Liver (tissue), 3 donors: Measurements from ENCODE around the gene ZNF778.

Experiments
- ATF3 ChIP-seq: IDR thresholded peaks from 2 replicates; pipeline ENCODE4 v1.6.1; 2016; ENCODE audit warnings: antibody characterized with exemption
- CTCF ChIP-seq: fragments of 150-350 bp; IDR thresholded peaks from 2 replicates; pipeline ENCODE4 v1.5.1; 2017; ENCODE audit warnings: improper control_type of control experiment, low read depth, low read length; ENCODE audit not compliant: missing input control
- JUND ChIP-seq, 2 donors: IDR thresholded peaks; 2 replicates each; pipeline ENCODE4 v1.6.1; 2016; ENCODE audit warnings: antibody characterized with exemption in 2 of 2
- RAD21 ChIP-seq, 2 donors: IDR thresholded peaks; 2 replicates each; pipeline ENCODE4 v1.6.1; 2016; ENCODE audit warnings: antibody characterized with exemption in 2 of 2, mild to moderate bottlenecking in 2 of 2
- YY1 ChIP-seq: IDR thresholded peaks from 2 replicates; pipeline ENCODE4 v1.6.1; 2016; ENCODE audit warnings: antibody characterized with exemption, mild to moderate bottlenecking
- TF ChIP-seq, protein P1 (sequence below): IDR thresholded peaks from 2 replicates; pipeline ENCODE4 v1.6.1; 2016; ENCODE audit warnings: antibody characterized with exemption
- donor health status: healthy.
- donor health status: healthy.

DNA sequence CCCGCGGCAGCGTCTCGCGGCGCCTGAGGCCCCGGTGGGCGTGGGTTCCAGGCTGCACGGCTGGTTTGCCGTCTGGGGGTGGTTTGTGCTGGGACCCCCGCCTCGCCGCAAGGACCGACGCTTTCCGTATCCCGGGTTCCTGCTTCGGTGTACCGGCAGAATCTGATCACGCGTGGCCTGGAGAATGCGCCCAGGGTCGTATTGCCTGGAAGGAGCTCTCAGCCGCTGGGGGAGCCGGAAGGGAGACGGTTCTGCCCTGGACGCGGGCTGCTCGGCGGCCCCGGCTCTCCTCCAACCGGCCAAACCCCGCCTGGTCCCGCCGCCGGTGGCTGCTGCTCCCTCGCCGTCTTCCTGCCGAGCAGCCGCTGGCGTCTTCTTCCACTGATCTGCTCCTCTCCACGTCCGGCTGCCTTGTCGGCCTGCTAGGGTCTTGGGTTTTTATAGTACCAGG, 39.8 kb downstream of the ZNF778 start:
- TF ChIP-seq YY1, result no peak
- no peak for TF ChIP-seq CTCF
- TF ChIP-seq JUND (IDR thresholded peaks at IDR 0.05), result no peak
- TF ChIP-seq RAD21 (IDR thresholded peaks at IDR 0.05), result no peak
- TF ChIP-seq ATF3, result no peak
- TF ChIP-seq, protein P1, sequence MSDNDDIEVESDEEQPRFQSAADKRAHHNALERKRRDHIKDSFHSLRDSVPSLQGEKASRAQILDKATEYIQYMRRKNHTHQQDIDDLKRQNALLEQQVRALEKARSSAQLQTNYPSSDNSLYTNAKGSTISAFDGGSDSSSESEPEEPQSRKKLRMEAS, result no peak
